ENCODE measurements around the gene SLCO3A1.
A peak's percentile ranks its signal among the peaks of the same experiment; 100 is the strongest.

SLCO3A1 gene

DNA sequence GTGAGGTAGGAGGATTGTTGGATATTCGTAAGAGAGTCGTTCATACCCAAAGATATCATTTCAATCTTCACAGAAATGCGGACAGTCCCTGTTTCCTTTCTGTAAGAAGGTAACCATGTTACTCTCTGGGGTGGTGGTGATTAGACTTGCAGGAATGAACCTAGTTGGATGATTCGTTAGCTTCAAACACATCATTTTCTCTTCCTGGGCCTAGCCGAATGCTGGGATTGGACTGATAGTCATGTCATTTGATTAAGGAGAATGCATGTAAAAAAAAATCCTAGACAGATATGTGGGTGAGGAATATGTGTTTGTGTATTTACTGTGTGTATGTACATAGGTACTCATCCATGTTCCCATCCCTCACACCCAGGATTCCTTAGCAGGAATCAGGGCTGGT is 12.4 kb downstream of the SLCO3A1 start:
- H3K36me3 ChIP-seq (ENCODE audit: control insufficient read depth in 5 of 5, insufficient read depth in 5 of 5, low read length in 5 of 5), result no peaks in the 10 kb centered on the region
- no peak overlapping the region for H3K4me3 ChIP-seq (ENCODE audit: low read depth in 1 of 5, low read length in 5 of 5)
- H3K9ac ChIP-seq (ENCODE audit: low read length in 5 of 5), result no peak overlapping the region
- H3K27ac ChIP-seq (ENCODE audit: low read depth, low read length), result peak overlapping the region; percentile 77
- H3K27me3 ChIP-seq (ENCODE audit: control insufficient read depth in 5 of 5, insufficient read depth in 4 of 5, low read length in 5 of 5), result peaks cover 0 to 3% (median 0%) of the 10 kb centered on the region in 5 donors
- H3K9me3 ChIP-seq (ENCODE audit: control insufficient read depth in 5 of 5, low read length in 5 of 5), result no peaks in the 10 kb centered on the region
- H3K4me1 ChIP-seq (ENCODE audit: control insufficient read depth in 5 of 5, insufficient read depth in 5 of 5, low read length in 5 of 5), result peaks cover 13 to 54% (median 28%) of the 10 kb centered on the region in 5 donors

DNA sequence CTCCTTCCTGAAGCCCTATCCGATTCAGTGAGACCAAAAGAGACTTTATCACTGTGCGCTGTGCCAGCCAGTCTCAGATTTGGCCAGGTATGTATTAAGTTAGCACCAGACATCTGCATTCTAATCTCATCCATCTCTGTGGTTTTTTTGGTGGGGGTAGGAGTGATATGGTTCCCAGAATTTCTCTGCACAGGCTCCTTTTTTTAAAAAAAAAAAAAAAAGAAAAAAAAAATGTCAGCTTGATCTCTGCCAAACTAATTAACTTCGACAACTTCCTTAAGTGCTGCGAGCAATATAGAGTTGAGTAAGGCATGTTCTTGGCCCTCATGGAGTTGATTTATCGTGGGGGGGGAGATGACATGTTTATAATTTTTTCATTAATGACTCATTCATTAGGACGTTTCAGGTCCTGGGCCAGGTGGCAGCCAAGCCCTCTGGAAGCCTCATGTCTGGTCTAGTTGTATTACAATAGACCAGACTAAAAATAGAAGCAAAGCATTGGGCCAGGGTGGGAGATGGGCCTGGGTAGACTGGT is 12.9 kb downstream of the SLCO3A1 start:
- Histone ChIP-seq H3K9ac (ENCODE audit: low read length in 5 of 5) (peak overlapping the region in 1 of 5 donors; percentile 8), H3K4me3 (ENCODE audit: low read depth in 1 of 5, low read length in 5 of 5) (no peak overlapping the region), H3K9me3 (ENCODE audit: control insufficient read depth in 5 of 5, low read length in 5 of 5) (no peaks in the 10 kb centered on the region), H3K27ac (ENCODE audit: low read depth, low read length) (peak overlapping the region; percentile 77), H3K36me3 (ENCODE audit: control insufficient read depth in 5 of 5, insufficient read depth in 5 of 5, low read length in 5 of 5) (no peaks in the 10 kb centered on the region), H3K4me1 (ENCODE audit: control insufficient read depth in 5 of 5, insufficient read depth in 5 of 5, low read length in 5 of 5) (peaks cover 13 to 52% (median 28%) of the 10 kb centered on the region in 5 donors), H3K27me3 (ENCODE audit: control insufficient read depth in 5 of 5, insufficient read depth in 4 of 5, low read length in 5 of 5) (peaks cover 0 to 3% (median 0%) of the 10 kb centered on the region in 5 donors)

DNA sequence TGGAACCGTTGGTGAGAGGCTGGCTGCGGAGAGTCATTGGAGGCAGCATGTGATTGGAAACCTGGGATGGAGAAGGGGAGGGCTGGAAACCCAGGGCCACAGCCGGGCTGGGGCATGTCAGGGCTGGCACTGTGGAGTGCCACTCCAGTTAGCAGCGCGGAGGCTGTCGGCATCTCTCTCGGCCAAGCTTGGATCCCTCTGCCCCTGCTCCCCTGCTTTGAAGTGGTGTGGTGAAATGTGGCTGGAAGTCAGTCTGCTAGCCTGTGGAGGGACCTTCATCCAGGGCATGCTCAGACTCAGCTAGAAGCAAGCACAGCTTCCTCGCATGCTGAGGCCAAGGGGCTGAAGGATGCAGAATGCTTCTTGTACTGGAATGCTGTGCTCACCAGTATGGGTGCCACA is 13.5 kb downstream of the SLCO3A1 start:
- Histone ChIP-seq H3K27ac (ENCODE audit: low read depth, low read length) (peak overlapping the region; percentile 77), H3K27me3 (ENCODE audit: control insufficient read depth in 5 of 5, insufficient read depth in 4 of 5, low read length in 5 of 5) (peaks cover 0 to 3% (median 0%) of the 10 kb centered on the region in 5 donors), H3K9me3 (ENCODE audit: control insufficient read depth in 5 of 5, low read length in 5 of 5) (no peaks in the 10 kb centered on the region), H3K4me1 (ENCODE audit: control insufficient read depth in 5 of 5, insufficient read depth in 5 of 5, low read length in 5 of 5) (peaks cover 13 to 52% (median 28%) of the 10 kb centered on the region in 5 donors), H3K4me3 (ENCODE audit: low read depth in 1 of 5, low read length in 5 of 5) (peak overlapping the region in 3 of 5 donors; percentile 0 to 43 (median 13)), H3K36me3 (ENCODE audit: control insufficient read depth in 5 of 5, insufficient read depth in 5 of 5, low read length in 5 of 5) (no peaks in the 10 kb centered on the region), H3K9ac (ENCODE audit: low read length in 5 of 5) (peak overlapping the region in 1 of 5 donors; percentile 8)

DNA sequence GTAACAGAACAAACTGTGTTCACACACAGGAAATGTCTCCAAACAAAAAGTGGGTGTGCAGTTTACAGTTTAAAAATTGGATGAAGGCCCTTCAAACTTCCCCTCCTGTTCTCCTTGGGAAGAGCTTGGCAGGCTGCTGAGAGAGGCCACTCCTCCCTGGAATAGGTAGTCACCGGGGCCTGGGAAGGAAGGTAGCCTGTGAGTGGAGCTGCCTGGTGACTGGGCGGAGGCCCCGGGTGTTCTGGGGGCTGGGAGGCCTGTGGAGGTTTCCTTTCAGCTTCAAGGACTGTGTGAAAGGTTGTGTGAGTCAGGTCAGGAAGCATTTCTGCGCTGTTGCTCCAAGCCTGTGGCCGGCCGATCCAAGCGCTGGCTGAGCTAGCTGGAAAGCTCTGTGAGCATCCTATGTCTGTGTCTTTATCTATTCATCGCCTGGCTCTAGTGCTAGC is 14.1 kb downstream of the SLCO3A1 start:
- Histone ChIP-seq H3K27me3 (ENCODE audit: control insufficient read depth in 5 of 5, insufficient read depth in 4 of 5, low read length in 5 of 5) (peaks cover 0 to 3% (median 0%) of the 10 kb centered on the region in 5 donors), H3K4me1 (ENCODE audit: control insufficient read depth in 5 of 5, insufficient read depth in 5 of 5, low read length in 5 of 5) (peaks cover 13 to 52% (median 28%) of the 10 kb centered on the region in 5 donors), H3K4me3 (ENCODE audit: low read depth in 1 of 5, low read length in 5 of 5) (peak overlapping the region in 1 of 5 donors; percentile 17), H3K36me3 (ENCODE audit: control insufficient read depth in 5 of 5, insufficient read depth in 5 of 5, low read length in 5 of 5) (no peaks in the 10 kb centered on the region), H3K9me3 (ENCODE audit: control insufficient read depth in 5 of 5, low read length in 5 of 5) (no peaks in the 10 kb centered on the region), H3K27ac (ENCODE audit: low read depth, low read length) (peak overlapping the region; percentile 77), H3K9ac (ENCODE audit: low read length in 5 of 5) (peak overlapping the region in 1 of 5 donors; percentile 26)

DNA sequence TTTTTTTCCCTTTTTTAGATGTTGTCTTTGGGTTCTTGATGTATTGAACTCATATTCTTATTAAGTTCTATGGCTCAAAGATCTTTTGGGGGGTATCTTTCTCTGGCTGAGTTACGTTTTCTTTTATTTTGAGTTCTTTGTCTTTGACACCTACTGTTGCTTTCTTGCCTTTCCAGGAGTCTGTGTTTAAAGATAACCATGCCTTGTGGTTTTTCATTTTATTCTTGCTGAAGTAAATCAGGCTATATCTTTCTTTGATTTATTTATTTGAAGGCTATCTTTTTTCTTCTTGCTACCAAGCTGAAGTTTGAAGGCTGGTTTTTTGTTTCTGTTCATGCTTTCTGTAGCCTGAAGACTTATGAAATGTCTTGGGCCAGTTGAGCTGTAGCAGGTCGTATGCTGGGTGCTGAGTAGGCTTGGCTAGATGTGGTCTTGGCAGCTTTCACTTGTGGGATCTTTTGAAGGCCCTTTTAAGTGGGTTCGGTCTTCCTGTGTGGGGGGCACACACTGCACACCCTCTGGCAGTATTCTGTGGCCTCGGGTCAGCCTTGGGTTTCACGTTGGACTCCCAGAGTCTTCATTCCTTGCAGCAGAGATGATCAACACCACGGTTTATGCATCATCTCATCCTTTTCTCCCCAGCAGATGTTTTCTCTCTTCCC is 17.5 kb downstream of the SLCO3A1 start:
- Histone ChIP-seq H3K4me1 (ENCODE audit: control insufficient read depth in 5 of 5, insufficient read depth in 5 of 5, low read length in 5 of 5) (peaks cover 11 to 28% (median 21%) of the 10 kb centered on the region in 5 donors), H3K9ac (ENCODE audit: low read length in 5 of 5) (no peak overlapping the region), H3K27ac (ENCODE audit: low read depth, low read length) (no peak overlapping the region), H3K4me3 (ENCODE audit: low read depth in 1 of 5, low read length in 5 of 5) (no peak overlapping the region), H3K9me3 (ENCODE audit: control insufficient read depth in 5 of 5, low read length in 5 of 5) (no peaks in the 10 kb centered on the region), H3K36me3 (ENCODE audit: control insufficient read depth in 5 of 5, insufficient read depth in 5 of 5, low read length in 5 of 5) (no peaks in the 10 kb centered on the region), H3K27me3 (ENCODE audit: control insufficient read depth in 5 of 5, insufficient read depth in 4 of 5, low read length in 5 of 5) (peaks cover 0 to 3% (median 0%) of the 10 kb centered on the region in 5 donors)

DNA sequence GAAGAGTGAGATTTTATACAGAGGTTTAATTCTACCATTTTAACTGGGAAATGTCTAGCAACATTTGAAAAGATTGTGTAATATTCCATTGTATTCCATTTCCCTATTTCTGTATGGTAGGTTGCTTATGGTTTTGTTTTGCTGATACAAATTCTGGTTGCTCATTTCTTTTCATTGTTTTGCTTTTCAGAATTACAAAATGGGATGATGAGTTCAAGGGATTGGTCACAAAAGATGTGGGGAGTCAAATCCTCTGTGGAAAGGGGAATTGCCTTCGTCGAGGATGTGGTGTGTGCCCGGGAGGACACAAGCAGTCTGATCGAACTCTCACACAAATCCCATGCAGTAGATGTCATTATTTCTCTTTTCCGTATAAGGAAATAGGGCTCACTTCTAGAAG is 18.3 kb downstream of the SLCO3A1 start:
- Histone ChIP-seq H3K27ac (ENCODE audit: low read depth, low read length) (no peak overlapping the region), H3K9me3 (ENCODE audit: control insufficient read depth in 5 of 5, low read length in 5 of 5) (no peaks in the 10 kb centered on the region), H3K36me3 (ENCODE audit: control insufficient read depth in 5 of 5, insufficient read depth in 5 of 5, low read length in 5 of 5) (no peaks in the 10 kb centered on the region), H3K27me3 (ENCODE audit: control insufficient read depth in 5 of 5, insufficient read depth in 4 of 5, low read length in 5 of 5) (peaks cover 0 to 1% (median 0%) of the 10 kb centered on the region in 5 donors), H3K9ac (ENCODE audit: low read length in 5 of 5) (no peak overlapping the region), H3K4me3 (ENCODE audit: low read depth in 1 of 5, low read length in 5 of 5) (no peak overlapping the region), H3K4me1 (ENCODE audit: control insufficient read depth in 5 of 5, insufficient read depth in 5 of 5, low read length in 5 of 5) (peaks cover 7 to 20% (median 13%) of the 10 kb centered on the region in 5 donors)

DNA sequence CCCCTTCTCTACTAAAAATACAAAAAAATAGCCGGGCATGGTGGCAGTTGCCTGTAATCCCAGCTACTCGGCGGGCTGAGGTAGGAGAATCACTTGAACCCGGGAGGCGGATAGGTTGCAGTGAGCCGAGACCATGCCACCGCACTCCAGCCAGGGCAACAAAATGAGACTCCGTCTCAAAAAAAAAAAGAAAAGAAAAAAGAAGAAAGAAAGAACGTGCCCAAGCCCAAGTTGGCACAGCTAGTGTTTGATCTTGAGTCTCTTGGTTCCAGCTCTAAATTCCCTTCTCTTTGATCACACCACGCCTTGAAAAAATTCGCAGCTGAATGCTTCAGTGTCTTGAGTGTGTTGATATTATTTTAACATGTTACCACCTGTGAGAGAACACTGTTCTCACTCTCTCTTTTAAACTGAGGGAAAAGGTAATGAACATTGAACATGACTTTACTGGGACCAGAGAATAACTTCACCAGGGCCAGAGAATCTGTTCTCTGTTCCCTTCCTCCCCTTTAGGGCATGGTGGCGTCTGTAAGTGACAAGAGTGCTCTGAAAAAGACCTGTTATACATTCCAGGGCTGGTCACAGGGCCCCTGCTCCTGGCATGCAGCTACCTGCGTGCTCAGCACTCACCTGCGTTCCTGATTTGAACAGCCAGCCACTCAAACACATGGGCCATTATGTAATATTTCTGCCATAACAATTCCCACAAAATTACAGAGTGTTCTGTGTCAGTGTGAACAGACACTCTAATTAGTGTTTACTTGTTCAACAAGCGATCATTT is 19.0 kb downstream of the SLCO3A1 start:
- H3K9me3 ChIP-seq (ENCODE audit: control insufficient read depth in 5 of 5, low read length in 5 of 5), result no peaks in the 10 kb centered on the region
- no peak overlapping the region for H3K4me3 ChIP-seq (ENCODE audit: low read depth in 1 of 5, low read length in 5 of 5)
- no peak overlapping the region for H3K9ac ChIP-seq (ENCODE audit: low read length in 5 of 5)
- no peaks in the 10 kb centered on the region for H3K36me3 ChIP-seq (ENCODE audit: control insufficient read depth in 5 of 5, insufficient read depth in 5 of 5, low read length in 5 of 5)
- H3K27ac ChIP-seq (ENCODE audit: low read depth, low read length), result no peak overlapping the region
- peaks cover 3 to 13% (median 6%) of the 10 kb centered on the region in 5 donors for H3K4me1 ChIP-seq (ENCODE audit: control insufficient read depth in 5 of 5, insufficient read depth in 5 of 5, low read length in 5 of 5)
- H3K27me3 ChIP-seq (ENCODE audit: control insufficient read depth in 5 of 5, insufficient read depth in 4 of 5, low read length in 5 of 5), result no peaks in the 10 kb centered on the region

DNA sequence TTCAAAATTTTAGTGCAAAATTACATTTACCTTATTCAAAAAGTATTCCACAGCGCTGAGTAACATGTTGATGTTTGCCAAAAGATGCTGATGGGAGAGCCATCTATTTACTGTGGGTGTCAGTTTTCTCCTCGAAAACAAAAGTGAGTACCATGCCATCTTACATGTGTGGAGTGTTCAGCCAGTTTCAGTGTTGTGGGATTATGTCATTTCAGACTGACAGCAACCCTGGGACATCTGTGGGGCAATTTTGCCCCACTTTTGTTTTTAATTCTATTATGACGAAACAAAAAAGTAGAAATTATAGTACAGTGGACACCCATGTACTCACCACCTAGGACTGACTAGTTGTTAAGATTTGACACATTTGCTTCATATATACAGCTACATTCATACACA is 19.6 kb downstream of the SLCO3A1 start:
- no peaks in the 10 kb centered on the region for H3K27me3 ChIP-seq (ENCODE audit: control insufficient read depth in 5 of 5, insufficient read depth in 4 of 5, low read length in 5 of 5)
- H3K4me3 ChIP-seq (ENCODE audit: low read depth in 1 of 5, low read length in 5 of 5), result no peak overlapping the region
- H3K9me3 ChIP-seq (ENCODE audit: control insufficient read depth in 5 of 5, low read length in 5 of 5), result no peaks in the 10 kb centered on the region
- H3K9ac ChIP-seq (ENCODE audit: low read length in 5 of 5), result no peak overlapping the region
- no peak overlapping the region for H3K27ac ChIP-seq (ENCODE audit: low read depth, low read length)
- H3K4me1 ChIP-seq (ENCODE audit: control insufficient read depth in 5 of 5, insufficient read depth in 5 of 5, low read length in 5 of 5), result peaks cover 0 to 8% (median under 1%) of the 10 kb centered on the region in 5 donors
- no peaks in the 10 kb centered on the region for H3K36me3 ChIP-seq (ENCODE audit: control insufficient read depth in 5 of 5, insufficient read depth in 5 of 5, low read length in 5 of 5)

DNA sequence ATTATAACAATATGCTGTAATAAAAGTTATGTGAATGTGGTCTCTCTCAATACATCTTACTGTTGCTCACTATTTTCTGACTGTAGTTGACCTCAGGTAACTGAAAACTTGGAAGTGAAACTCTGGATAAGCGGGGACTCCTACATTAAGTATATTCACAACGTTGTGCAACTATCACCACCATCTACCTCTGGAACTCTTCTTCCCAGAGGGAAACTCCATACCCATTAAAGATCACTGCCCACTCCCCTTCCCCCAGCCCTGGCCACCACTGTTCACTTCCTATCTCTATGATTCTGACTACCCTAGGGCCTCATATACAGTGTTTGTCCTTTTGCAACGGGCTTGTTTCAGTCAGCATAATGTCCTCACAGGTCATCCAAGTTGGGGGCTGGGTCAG is 20.7 kb downstream of the SLCO3A1 start:
- Histone ChIP-seq H3K4me3 (ENCODE audit: low read depth in 1 of 5, low read length in 5 of 5) (no peak overlapping the region), H3K9ac (ENCODE audit: low read length in 5 of 5) (no peak overlapping the region), H3K9me3 (ENCODE audit: control insufficient read depth in 5 of 5, low read length in 5 of 5) (no peaks in the 10 kb centered on the region), H3K4me1 (ENCODE audit: control insufficient read depth in 5 of 5, insufficient read depth in 5 of 5, low read length in 5 of 5) (peaks cover 0 to 3% (median 0%) of the 10 kb centered on the region in 5 donors), H3K27me3 (ENCODE audit: control insufficient read depth in 5 of 5, insufficient read depth in 4 of 5, low read length in 5 of 5) (no peaks in the 10 kb centered on the region), H3K36me3 (ENCODE audit: control insufficient read depth in 5 of 5, insufficient read depth in 5 of 5, low read length in 5 of 5) (no peaks in the 10 kb centered on the region), H3K27ac (ENCODE audit: low read depth, low read length) (no peak overlapping the region)
